Measurements from ENCODE around the gene DENND5B.

GRCh38 chr12:31440134-31440533 lies 150.8 kb downstream of the DENND5B start:
- TF ChIP-seq CTCF (IDR thresholded peaks at IDR 0.05) = no peak
- TF ChIP-seq POLR2A (IDR thresholded peaks at IDR 0.05) = no peak

All from stomach (tissue), 4 donors.